ENCODE data around the gene KCNV2. TPM values are rescaled to one million over a fixed set of nuclear protein-coding genes. Genes with fewer than 3 reads are reported as not detected.

The KCNV2 gene
- total and polyA plus RNA-seq, 2 donors from 2014 or later, result not detected

DNA sequence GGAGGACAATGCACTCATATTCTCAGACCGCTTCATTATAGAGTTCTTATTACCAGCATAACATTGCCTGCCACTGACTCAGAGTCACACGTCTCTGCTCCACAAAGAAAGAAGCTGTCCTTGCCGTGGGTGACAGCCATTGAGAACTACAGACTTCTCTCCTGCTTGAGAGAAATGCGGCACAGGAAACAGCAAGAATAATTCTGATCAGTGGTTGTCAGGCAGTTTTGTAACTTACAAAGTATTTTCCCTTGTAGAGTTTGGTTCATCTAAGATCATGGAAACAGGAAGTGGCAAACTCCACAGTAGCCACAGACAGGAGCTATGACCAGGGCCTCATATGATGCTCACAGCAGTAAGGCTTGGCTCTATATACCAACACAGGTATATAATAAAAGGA lies 47.0 kb downstream of the KCNV2 start:
- Histone ChIP-seq H3K36me3 (ENCODE audit: control insufficient read depth in 2 of 3, insufficient read depth in 3 of 3, low read length in 3 of 3) (peaks cover 0 to 3% (median 0%) of the 10 kb centered on the region in 3 donors), H3K27ac (ENCODE audit: low read depth in 2 of 2, low read length in 2 of 2) (no peak overlapping the region), H3K4me1 (ENCODE audit: control insufficient read depth in 2 of 3, insufficient read depth in 2 of 3, low read depth in 1 of 3, low read length in 3 of 3) (no peaks in the 10 kb centered on the region), H3K9me3 (ENCODE audit: control insufficient read depth in 2 of 3, insufficient read depth in 1 of 3, low read length in 3 of 3) (no peaks in the 10 kb centered on the region), H3K27me3 (ENCODE audit: control insufficient read depth, insufficient read depth, low read length) (no peaks in the 10 kb centered on the region), H3K4me3 (ENCODE audit: low read length in 3 of 3) (no peak overlapping the region), H3K9ac (ENCODE audit: low read length in 3 of 3) (no peak overlapping the region)
- FAIRE-seq (no peak), DNase-seq (no peak)
- intact Hi-C loops (cut with DNase I), result no loop called here
- TF ChIP-seq, protein P1, sequence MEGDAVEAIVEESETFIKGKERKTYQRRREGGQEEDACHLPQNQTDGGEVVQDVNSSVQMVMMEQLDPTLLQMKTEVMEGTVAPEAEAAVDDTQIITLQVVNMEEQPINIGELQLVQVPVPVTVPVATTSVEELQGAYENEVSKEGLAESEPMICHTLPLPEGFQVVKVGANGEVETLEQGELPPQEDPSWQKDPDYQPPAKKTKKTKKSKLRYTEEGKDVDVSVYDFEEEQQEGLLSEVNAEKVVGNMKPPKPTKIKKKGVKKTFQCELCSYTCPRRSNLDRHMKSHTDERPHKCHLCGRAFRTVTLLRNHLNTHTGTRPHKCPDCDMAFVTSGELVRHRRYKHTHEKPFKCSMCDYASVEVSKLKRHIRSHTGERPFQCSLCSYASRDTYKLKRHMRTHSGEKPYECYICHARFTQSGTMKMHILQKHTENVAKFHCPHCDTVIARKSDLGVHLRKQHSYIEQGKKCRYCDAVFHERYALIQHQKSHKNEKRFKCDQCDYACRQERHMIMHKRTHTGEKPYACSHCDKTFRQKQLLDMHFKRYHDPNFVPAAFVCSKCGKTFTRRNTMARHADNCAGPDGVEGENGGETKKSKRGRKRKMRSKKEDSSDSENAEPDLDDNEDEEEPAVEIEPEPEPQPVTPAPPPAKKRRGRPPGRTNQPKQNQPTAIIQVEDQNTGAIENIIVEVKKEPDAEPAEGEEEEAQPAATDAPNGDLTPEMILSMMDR (IDR thresholded peaks at IDR 0.05; ENCODE audit: borderline replicate concordance, extremely low read depth, insufficient read depth), result no peak

GRCh38 chr9:2765250-2765880 lies 48.1 kb downstream of the KCNV2 start:
- Histone ChIP-seq H3K9me3 (ENCODE audit: control insufficient read depth in 2 of 3, insufficient read depth in 1 of 3, low read length in 3 of 3) (no peaks in the 10 kb centered on the region), H3K36me3 (ENCODE audit: control insufficient read depth in 2 of 3, insufficient read depth in 3 of 3, low read length in 3 of 3) (peaks cover 0 to 8% (median 5%) of the 10 kb centered on the region in 3 donors), H3K27ac (ENCODE audit: low read depth in 2 of 2, low read length in 2 of 2) (no peak overlapping the region), H3K27me3 (ENCODE audit: control insufficient read depth, insufficient read depth, low read length) (no peaks in the 10 kb centered on the region), H3K4me1 (ENCODE audit: control insufficient read depth in 2 of 3, insufficient read depth in 2 of 3, low read depth in 1 of 3, low read length in 3 of 3) (no peaks in the 10 kb centered on the region), H3K9ac (ENCODE audit: low read length in 3 of 3) (no peak overlapping the region), H3K4me3 (ENCODE audit: low read length in 3 of 3) (no peak overlapping the region)
- FAIRE-seq, result no peak
- TF ChIP-seq, protein P1 (IDR thresholded peaks at IDR 0.05; ENCODE audit: borderline replicate concordance, extremely low read depth, insufficient read depth), result no peak
- peak in 2 of 5 donors; percentile 15 to 22 for DNase-seq
- intact Hi-C loops (cut with DNase I), result no loop called here

DNA sequence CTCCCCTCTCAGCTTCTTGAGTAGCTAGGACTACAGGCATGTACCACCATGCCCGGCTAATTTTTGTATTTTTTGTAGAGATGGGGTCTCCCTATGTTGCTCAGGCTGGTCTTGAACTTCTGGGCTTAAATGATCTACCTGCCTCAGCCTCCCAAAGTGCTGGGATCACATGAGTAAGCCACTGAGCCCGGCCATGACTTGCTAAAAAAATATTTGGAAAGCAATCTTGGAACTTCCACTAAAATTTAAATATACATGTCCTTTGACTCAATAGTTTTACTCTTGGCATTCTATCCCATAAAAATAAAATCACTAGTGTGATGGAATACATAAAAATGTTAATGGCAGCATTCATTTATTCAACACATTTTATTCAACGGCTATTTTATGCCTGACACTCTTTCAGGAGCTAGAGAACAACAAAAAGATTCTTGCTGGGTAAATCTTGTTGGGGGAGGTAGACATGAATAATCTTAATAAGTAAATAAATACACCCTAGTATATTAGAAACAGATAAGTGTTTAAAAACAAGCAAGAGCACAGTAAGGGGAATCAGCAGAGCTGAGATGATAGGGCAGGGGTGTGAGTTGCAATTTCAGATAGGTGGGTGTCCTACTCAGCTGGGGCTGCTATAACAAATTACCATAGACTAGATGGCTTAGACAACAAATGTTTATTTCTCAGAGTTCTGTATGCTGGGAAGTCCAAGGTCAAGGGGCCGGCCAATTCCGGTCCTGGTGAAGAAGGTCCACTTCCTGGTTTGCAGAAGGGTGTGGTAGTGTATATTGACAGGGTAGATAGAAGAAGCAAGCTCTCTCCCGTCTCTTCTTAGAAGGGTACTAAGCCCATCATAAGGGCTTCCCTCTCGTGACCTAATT lies 50.7 kb downstream of the KCNV2 start:
- intact Hi-C loops (cut with DNase I), result no loop called here
- Histone ChIP-seq H3K9me3 (ENCODE audit: control insufficient read depth in 2 of 3, insufficient read depth in 1 of 3, low read length in 3 of 3) (no peaks in the 10 kb centered on the region), H3K4me1 (ENCODE audit: control insufficient read depth in 2 of 3, insufficient read depth in 2 of 3, low read depth in 1 of 3, low read length in 3 of 3) (no peaks in the 10 kb centered on the region), H3K27me3 (ENCODE audit: control insufficient read depth, insufficient read depth, low read length) (no peaks in the 10 kb centered on the region), H3K9ac (ENCODE audit: low read length in 3 of 3) (no peak overlapping the region), H3K27ac (ENCODE audit: low read depth in 2 of 2, low read length in 2 of 2) (no peak overlapping the region), H3K36me3 (ENCODE audit: control insufficient read depth in 2 of 3, insufficient read depth in 3 of 3, low read length in 3 of 3) (peaks cover 3 to 24% (median 9%) of the 10 kb centered on the region in 3 donors), H3K4me3 (ENCODE audit: low read length in 3 of 3) (no peak overlapping the region)
- TF ChIP-seq, protein P1 (IDR thresholded peaks at IDR 0.05; ENCODE audit: borderline replicate concordance, extremely low read depth, insufficient read depth), result no peak
- no peak for FAIRE-seq
- DNase-seq, result no peak
